Stomach smooth muscle (tissue), 2 donors: Measurements from ENCODE around the gene CDC42EP1.

Experiments
- H3K27ac ChIP-seq: one replicate; pipeline ENCODE4 v1.7.0; 2013; ENCODE audit warnings: mild to moderate bottlenecking, low read length, inconsistent platforms
- H3K27me3 ChIP-seq, 2 donors: one replicate each; pipeline ENCODE4 v1.7.0; 2013; ENCODE audit warnings: low read length in 2 of 2; ENCODE audit not compliant: insufficient read depth in 2 of 2, control insufficient read depth in 1 of 2
- H3K36me3 ChIP-seq, 2 donors: one replicate each; pipeline ENCODE4 v1.7.0; 2013; ENCODE audit warnings: low read length in 2 of 2; ENCODE audit not compliant: control insufficient read depth in 2 of 2, insufficient read depth in 2 of 2
- H3K4me1 ChIP-seq: one replicate; pipeline ENCODE4 v1.7.0; 2013; ENCODE audit warnings: low read length; ENCODE audit not compliant: control insufficient read depth, insufficient read depth
- H3K4me3 ChIP-seq, 2 donors: one replicate each; pipeline ENCODE4 v1.7.0; 2013; ENCODE audit warnings: low read length in 2 of 2
- H3K9ac ChIP-seq, 2 donors: one replicate each; pipeline ENCODE4 v1.7.0; 2013; ENCODE audit warnings: low read length in 2 of 2, mild to moderate bottlenecking in 1 of 2
- H3K9me3 ChIP-seq, 2 donors: one replicate each; pipeline ENCODE4 v1.7.0; 2013; ENCODE audit warnings: low read length in 2 of 2; ENCODE audit not compliant: control insufficient read depth in 2 of 2
- donor health status: healthy.
- donor health status: Pancreatic carcinoma.

The CDC42EP1 gene

GRCh38 chr22:37569009-37569920 is 9.0 kb downstream of the CDC42EP1 start:
- H3K4me1 ChIP-seq = peaks cover 40% of the 10 kb centered on the region

GRCh38 chr22:37569921-37570660 is 9.8 kb downstream of the CDC42EP1 start:
- Histone ChIP-seq H3K27me3 (peaks cover 0 to 2% of the 10 kb centered on the region in 2 donors), H3K4me1 (peaks cover 32% of the 10 kb centered on the region), H3K27ac (no peak overlapping the region), H3K4me3 (no peak overlapping the region), H3K9me3 (no peaks in the 10 kb centered on the region), H3K36me3 (peaks cover 3 to 9% of the 10 kb centered on the region in 2 donors), H3K9ac (no peak overlapping the region)

More at GRCh38 chr22:37569009-37569920, 9.0 kb downstream of the CDC42EP1 start:
- Histone ChIP-seq H3K36me3 (peaks cover 3 to 9% of the 10 kb centered on the region in 2 donors), H3K9me3 (no peaks in the 10 kb centered on the region), H3K27me3 (peaks cover 0 to 2% of the 10 kb centered on the region in 2 donors), H3K4me3 (no peak overlapping the region), H3K27ac (no peak overlapping the region), H3K9ac (no peak overlapping the region)

- H3K9ac ChIP-seq = no peak overlapping the region
- H3K4me1 ChIP-seq = peaks cover 27% of the 10 kb centered on the region
- peaks cover 0 to 2% of the 10 kb centered on the region in 2 donors for H3K27me3 ChIP-seq
- no peak overlapping the region for H3K27ac ChIP-seq
- no peaks in the 10 kb centered on the region for H3K9me3 ChIP-seq
- peaks cover 3 to 9% of the 10 kb centered on the region in 2 donors for H3K36me3 ChIP-seq
- H3K4me3 ChIP-seq = no peak overlapping the region
Measured at GRCh38 chr22:37570661-37570976, 10.3 kb downstream of the CDC42EP1 start.

GRCh38 chr22:37571258-37571991 is 11.1 kb downstream of the CDC42EP1 start:
- H3K4me3 ChIP-seq = no peak overlapping the region
- H3K4me1 ChIP-seq = peaks cover 20% of the 10 kb centered on the region
- no peaks in the 10 kb centered on the region for H3K9me3 ChIP-seq
- no peak overlapping the region for H3K9ac ChIP-seq
- no peak overlapping the region for H3K27ac ChIP-seq
- H3K27me3 ChIP-seq = peaks cover 0 to 2% of the 10 kb centered on the region in 2 donors
- H3K36me3 ChIP-seq = peaks cover 3 to 7% of the 10 kb centered on the region in 2 donors

- Histone ChIP-seq H3K4me3 (no peak overlapping the region), H3K36me3 (peaks cover 0 to 4% of the 10 kb centered on the region in 2 donors), H3K27ac (no peak overlapping the region), H3K9ac (no peak overlapping the region), H3K9me3 (no peaks in the 10 kb centered on the region), H3K4me1 (peaks cover 15% of the 10 kb centered on the region), H3K27me3 (peaks cover 0 to 2% of the 10 kb centered on the region in 2 donors)
Measured at GRCh38 chr22:37571992-37572373, 11.7 kb downstream of the CDC42EP1 start.

GRCh38 chr22:37575490-37576003 is 15.3 kb downstream of the CDC42EP1 start:
- Histone ChIP-seq H3K4me1 (peaks cover 1% of the 10 kb centered on the region), H3K27ac (no peak overlapping the region), H3K4me3 (no peak overlapping the region), H3K36me3 (peaks cover 0 to 2% of the 10 kb centered on the region in 2 donors), H3K27me3 (peaks cover 0 to 2% of the 10 kb centered on the region in 2 donors), H3K9ac (no peak overlapping the region), H3K9me3 (no peaks in the 10 kb centered on the region)

- no peaks in the 10 kb centered on the region for H3K9me3 ChIP-seq
- no peak overlapping the region for H3K27ac ChIP-seq
- no peak overlapping the region for H3K4me3 ChIP-seq
- peaks cover 0 to 2% of the 10 kb centered on the region in 2 donors for H3K36me3 ChIP-seq
- H3K27me3 ChIP-seq = no peaks in the 10 kb centered on the region
- H3K4me1 ChIP-seq = peaks cover 7% of the 10 kb centered on the region
- H3K9ac ChIP-seq = no peak overlapping the region
Measured at GRCh38 chr22:37578002-37578401, 17.7 kb downstream of the CDC42EP1 start.

GRCh38 chr22:37581504-37581903 is 21.2 kb downstream of the CDC42EP1 start:
- Histone ChIP-seq H3K4me1 (peaks cover 7% of the 10 kb centered on the region), H3K36me3 (peaks cover 0 to 2% of the 10 kb centered on the region in 2 donors), H3K27ac (no peak overlapping the region), H3K9ac (no peak overlapping the region), H3K9me3 (no peaks in the 10 kb centered on the region), H3K27me3 (no peaks in the 10 kb centered on the region), H3K4me3 (no peak overlapping the region)

GRCh38 chr22:37582526-37582925 is 22.2 kb downstream of the CDC42EP1 start:
- H3K9ac ChIP-seq = no peak overlapping the region
- H3K4me3 ChIP-seq = no peak overlapping the region
- H3K27me3 ChIP-seq = no peaks in the 10 kb centered on the region

GRCh38 chr22:37588546-37589215 is 28.4 kb downstream of the CDC42EP1 start:
- Histone ChIP-seq H3K4me1 (no peaks in the 10 kb centered on the region), H3K9me3 (no peaks in the 10 kb centered on the region), H3K4me3 (no peak overlapping the region), H3K9ac (no peak overlapping the region), H3K27me3 (no peaks in the 10 kb centered on the region), H3K27ac (no peak overlapping the region), H3K36me3 (no peaks in the 10 kb centered on the region)

More at GRCh38 chr22:37582526-37582925, 22.2 kb downstream of the CDC42EP1 start:
- Histone ChIP-seq H3K4me1 (peaks cover 7% of the 10 kb centered on the region), H3K9me3 (no peaks in the 10 kb centered on the region), H3K36me3 (peaks cover 0 to 2% of the 10 kb centered on the region in 2 donors), H3K27ac (no peak overlapping the region)
